Heart left ventricle (tissue), 13 donors: ENCODE data around the gene CCDC187.

Experiments
- CTCF ChIP-seq, 12 donors: fragments of 200-600 bp; sonication (generic) in 4 of 12; IDR thresholded peaks; one replicate each; pipeline versions ENCODE4 v1.5.0 to v1.8.0; 2018 to 2022; ENCODE audit warnings: antibody characterized with exemption in 12 of 12, mild to moderate bottlenecking in 5 of 12
- POLR2A ChIP-seq, 2 donors: fragments of 450-650 bp; IDR thresholded peaks; one replicate each; pipeline ENCODE4 v1.6.1; 2017; ENCODE audit warnings: antibody characterized with exemption in 2 of 2, mild to moderate bottlenecking in 2 of 2, moderate library complexity in 2 of 2
- donor health status: ischemic (EF 13 %, LVEDD 7.1; RV severe dilation, severe dysfunction).
- donor health status: DM: no; HTN: yes; CAD: no.
- donor health status: DM: no; HTN: no; CAD: no.
- donor health status: ischemic (EF 25% LVEDD 6.9; RV normal size, moderate dysfunction).
- donor health status: ischemic (EF 25% LVEDD 5.7; RV mildly dilated, moderate dysfunction).
- donor health status: ischemic (EF 35%, LVEDD 5.7; RV mildly dilated, moderate dysfunction).
- donor health status: nonischemic (EF 11% LVEDD 7.7; RV severe dilation, severe dysfunction).
- donor health status: DM: yes; HTN: yes; CAD: no.
- donor health status: PGD.
- donor health status: ischemic (EF 29% LVEDD 5.4; RV normal size, mild dysfunction).
- donor health status: nonischemic (EF 23%, LVEDD 6.1; RV moderate dilation, normal function).

GRCh38 chr9:136201174-136201573 is 102.7 kb downstream of the CCDC187 start:
- TF ChIP-seq POLR2A (IDR thresholded peaks at IDR 0.05) (no peak), CTCF (IDR thresholded peaks at IDR 0.05) (no peak)
